Esophagus muscularis mucosa (tissue), 4 donors: ENCODE data around the gene OR10C1. TPM values are rescaled to one million over a fixed set of nuclear protein-coding genes. Genes with fewer than 3 reads are reported as not detected.

Experiments used
- DNase-seq: peaks from one replicate; pipeline ENCODE4 v3.0.0-alpha.2; 2017; ENCODE audit errors: extremely low spot score
- H3K27ac ChIP-seq, 4 donors: fragments of 200-600 bp; sonication (generic); replicated peaks in 1 of 4; 1 replicate in 3 of 4; 2 replicates in 1 of 4; pipeline ENCODE4 v1.5.1; 2016 to 2019; ENCODE audit warnings: mild to moderate bottlenecking in 1 of 4
- H3K27me3 ChIP-seq, 4 donors: fragments of 200-600 bp; sonication (generic); one replicate each; pipeline versions ENCODE4 v1.5.1 to v1.6.0; 2016 to 2019
- H3K36me3 ChIP-seq, 4 donors: fragments of 200-600 bp; sonication (generic); one replicate each; pipeline ENCODE4 v1.5.1; 2016 to 2019
- H3K4me1 ChIP-seq, 4 donors: fragments of 200-600 bp; sonication (generic); one replicate each; pipeline ENCODE4 v1.5.1; 2016 to 2019
- H3K4me3 ChIP-seq, 4 donors: fragments of 200-600 bp; sonication (generic); 1 replicate in 2 of 4; 2 replicates in 2 of 4; pipeline ENCODE4 v1.5.1; 2016 to 2019; ENCODE audit warnings: mild to moderate bottlenecking in 4 of 4, moderate library complexity in 1 of 4
- H3K9me3 ChIP-seq, 4 donors: fragments of 200-600 bp; sonication (generic); 1 replicate in 3 of 4; 2 replicates in 1 of 4; pipeline ENCODE4 v1.5.1; 2016 to 2019
- EP300 ChIP-seq: sonication (generic); formaldehyde crosslinking; IDR thresholded peaks from one replicate; pipeline ENCODE4 v1.6.1; 2017; ENCODE audit warnings: antibody characterized with exemption
- POLR2A ChIP-seq: fragments of 450-650 bp; IDR thresholded peaks from one replicate; pipeline ENCODE4 v1.6.1; 2017; ENCODE audit warnings: antibody characterized with exemption, moderate library complexity, mild to moderate bottlenecking, low read depth
- POLR2AphosphoS5 ChIP-seq, 2 donors: sonication (generic); formaldehyde crosslinking; IDR thresholded peaks; one replicate each; pipeline ENCODE4 v1.6.1; 2017; ENCODE audit warnings: antibody characterized with exemption in 2 of 2
- WGBS: methylation state at CpG from one replicate; pipeline ENCODE4 v1.1.5; 2018; 5-methylcytosine and 5-hydroxymethylcytosine counted together
- intact Hi-C: fragments of 100-400 bp; cut with DNase I; formaldehyde crosslinking; loops from one replicate; pipeline ENCODE4 v1.15.1; 2023
- total RNA-seq, 4 donors: library from RNA; depleted of rRNA; stranded (reverse); fragments of >200 nt; gene quantifications; one replicate each; pipeline versions ENCODE4 v1.1.0 to v1.2.1, GENCODE V29; 2016
- TF ChIP-seq, protein P1 (sequence below), 3 experiments: fragments of 200-600 bp in 2 of 3; fragments of 450-650 bp in 1 of 3; sonication (generic) in 2 of 3; IDR thresholded peaks; one replicate each; pipeline ENCODE4 v1.5.1; 2017 to 2019; ENCODE audit warnings: antibody characterized with exemption in 3 of 3, mild to moderate bottlenecking in 2 of 3, moderate library complexity in 1 of 3

OR10C1 gene
- total RNA-seq, 4 donors from 2014 or later: not detected

DNA sequence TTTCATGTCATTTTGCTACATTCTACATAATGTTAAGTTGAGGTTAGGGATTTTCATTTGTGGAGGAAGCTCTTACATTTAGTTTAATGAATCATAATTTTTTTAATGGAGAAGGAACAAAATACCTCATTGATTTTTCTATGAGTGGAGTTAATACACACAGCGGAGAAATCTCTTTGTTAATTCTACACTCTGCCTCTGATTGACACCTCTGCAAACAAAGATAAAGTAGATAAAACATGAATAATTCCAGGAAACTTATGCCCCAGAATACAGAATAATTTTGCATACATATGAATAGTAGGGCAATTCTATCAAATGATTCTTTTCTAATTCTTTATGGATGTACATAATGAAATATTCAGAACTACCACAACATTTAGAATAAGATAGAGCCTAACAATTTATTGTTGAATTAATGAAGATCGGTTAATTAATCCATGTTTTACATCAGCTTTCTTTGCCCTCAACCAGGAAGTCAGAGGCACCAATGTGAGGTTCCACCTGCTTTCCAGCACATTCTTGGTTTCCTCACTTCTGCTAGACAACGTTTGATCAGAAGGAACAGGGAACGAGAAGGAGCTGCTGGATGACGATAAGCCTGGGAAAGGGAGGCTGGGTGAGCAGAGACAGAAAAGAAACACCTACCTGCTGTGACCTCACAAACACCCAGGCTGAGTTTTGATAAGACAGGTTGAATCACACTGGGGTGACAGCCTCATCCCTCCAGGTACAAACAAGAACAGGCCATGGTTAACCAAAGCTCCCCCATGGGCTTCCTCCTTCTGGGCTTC lies 22.1 kb downstream of the OR10C1 start:
- DNase-seq: no peak
- Histone ChIP-seq H3K36me3 (no peaks in the 10 kb centered on the region), H3K27ac (no peak overlapping the region), H3K4me3 (no peak overlapping the region), H3K4me1 (no peaks in the 10 kb centered on the region), H3K27me3 (peaks cover 0 to 5% (median 0%) of the 10 kb centered on the region in 4 donors), H3K9me3 (no peaks in the 10 kb centered on the region)
- TF ChIP-seq, protein P1, sequence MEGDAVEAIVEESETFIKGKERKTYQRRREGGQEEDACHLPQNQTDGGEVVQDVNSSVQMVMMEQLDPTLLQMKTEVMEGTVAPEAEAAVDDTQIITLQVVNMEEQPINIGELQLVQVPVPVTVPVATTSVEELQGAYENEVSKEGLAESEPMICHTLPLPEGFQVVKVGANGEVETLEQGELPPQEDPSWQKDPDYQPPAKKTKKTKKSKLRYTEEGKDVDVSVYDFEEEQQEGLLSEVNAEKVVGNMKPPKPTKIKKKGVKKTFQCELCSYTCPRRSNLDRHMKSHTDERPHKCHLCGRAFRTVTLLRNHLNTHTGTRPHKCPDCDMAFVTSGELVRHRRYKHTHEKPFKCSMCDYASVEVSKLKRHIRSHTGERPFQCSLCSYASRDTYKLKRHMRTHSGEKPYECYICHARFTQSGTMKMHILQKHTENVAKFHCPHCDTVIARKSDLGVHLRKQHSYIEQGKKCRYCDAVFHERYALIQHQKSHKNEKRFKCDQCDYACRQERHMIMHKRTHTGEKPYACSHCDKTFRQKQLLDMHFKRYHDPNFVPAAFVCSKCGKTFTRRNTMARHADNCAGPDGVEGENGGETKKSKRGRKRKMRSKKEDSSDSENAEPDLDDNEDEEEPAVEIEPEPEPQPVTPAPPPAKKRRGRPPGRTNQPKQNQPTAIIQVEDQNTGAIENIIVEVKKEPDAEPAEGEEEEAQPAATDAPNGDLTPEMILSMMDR (IDR thresholded peaks at IDR 0.05): no peak
- TF ChIP-seq POLR2A (no peak), POLR2AphosphoS5 (IDR thresholded peaks at IDR 0.05) (no peak), EP300 (no peak)
- intact Hi-C loops: no loop called here
- whole genome bisulfite sequencing: 92% methylated on average over 5 of the region's 5 CpGs

DNA sequence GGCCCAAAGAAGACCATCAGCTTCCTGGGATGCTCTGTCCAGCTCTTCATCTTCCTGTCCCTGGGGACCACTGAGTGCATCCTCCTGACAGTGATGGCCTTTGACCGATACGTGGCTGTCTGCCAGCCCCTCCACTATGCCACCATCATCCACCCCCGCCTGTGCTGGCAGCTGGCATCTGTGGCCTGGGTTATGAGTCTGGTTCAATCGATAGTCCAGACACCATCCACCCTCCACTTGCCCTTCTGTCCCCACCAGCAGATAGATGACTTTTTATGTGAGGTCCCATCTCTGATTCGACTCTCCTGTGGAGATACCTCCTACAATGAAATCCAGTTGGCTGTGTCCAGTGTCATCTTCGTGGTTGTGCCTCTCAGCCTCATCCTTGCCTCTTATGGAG lies 22.9 kb downstream of the OR10C1 start:
- TF ChIP-seq POLR2A: no peak

DNA sequence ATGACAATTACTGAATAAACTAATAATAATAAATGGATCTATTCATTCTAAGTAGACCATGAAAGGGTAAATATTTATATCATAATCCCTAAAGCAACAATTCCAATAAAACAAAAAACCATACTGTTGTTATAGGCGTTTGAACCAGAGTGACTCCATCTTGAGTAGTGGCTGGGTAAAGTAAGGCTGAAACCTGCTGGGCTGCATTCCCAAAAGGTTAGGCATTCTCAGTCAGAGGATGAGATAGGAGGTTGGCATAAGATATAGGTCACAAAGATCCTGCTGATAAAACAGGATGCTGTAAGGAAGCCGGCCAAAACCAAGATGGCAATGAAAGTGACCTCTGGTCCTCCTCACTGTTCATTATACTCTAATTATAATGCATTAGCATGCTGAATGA lies 26.2 kb downstream of the OR10C1 start:
- no peaks in the 10 kb centered on the region for H3K9me3 ChIP-seq
- H3K4me1 ChIP-seq: no peaks in the 10 kb centered on the region
- no peak overlapping the region for H3K4me3 ChIP-seq
- intact Hi-C loops: no loop called here
- H3K27ac ChIP-seq: no peak overlapping the region
- DNase-seq: no peak
- TF ChIP-seq POLR2AphosphoS5 (IDR thresholded peaks at IDR 0.05): no peak
- no peak for TF ChIP-seq POLR2A
- TF ChIP-seq, protein P1 (IDR thresholded peaks at IDR 0.05): no peak
- TF ChIP-seq EP300: no peak
- WGBS: 80% methylated on average over 2 of the region's 2 CpGs
- H3K36me3 ChIP-seq: no peaks in the 10 kb centered on the region
- peaks cover 0 to 2% (median 0%) of the 10 kb centered on the region in 4 donors for H3K27me3 ChIP-seq

More for the DNA sequence above, 22.9 kb downstream of the OR10C1 start:
- peaks cover 0 to 5% (median 0%) of the 10 kb centered on the region in 4 donors for H3K27me3 ChIP-seq
- no peaks in the 10 kb centered on the region for H3K9me3 ChIP-seq
- H3K27ac ChIP-seq: no peak overlapping the region
- H3K4me3 ChIP-seq: no peak overlapping the region
- intact Hi-C loops: no loop called here
- no peaks in the 10 kb centered on the region for H3K36me3 ChIP-seq
- WGBS: 86% methylated on average over 6 of the region's 6 CpGs
- DNase-seq: no peak
- H3K4me1 ChIP-seq: no peaks in the 10 kb centered on the region

DNA sequence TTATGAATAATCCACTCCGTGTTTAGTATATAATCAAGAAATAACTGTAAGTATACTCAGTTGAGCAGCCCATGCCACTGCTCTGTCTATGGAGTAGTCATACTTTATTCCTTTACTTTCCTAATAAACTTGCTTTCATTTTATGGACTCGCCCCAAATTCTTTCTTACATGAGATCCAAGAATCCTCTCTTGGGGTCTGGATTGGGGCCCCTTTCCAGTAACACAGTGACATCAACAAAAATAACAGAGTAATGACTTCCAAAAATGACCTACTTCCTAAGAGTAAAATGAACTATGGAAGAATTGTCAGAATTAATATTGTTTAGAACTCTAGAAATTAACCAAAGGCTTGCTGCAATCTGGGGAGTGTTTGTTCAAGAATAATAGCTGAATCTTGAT lies 26.7 kb downstream of the OR10C1 start:
- no peak overlapping the region for H3K27ac ChIP-seq
- no peaks in the 10 kb centered on the region for H3K9me3 ChIP-seq
- intact Hi-C loops: no loop called here
- peaks cover 0 to 2% (median 0%) of the 10 kb centered on the region in 4 donors for H3K27me3 ChIP-seq
- no peaks in the 10 kb centered on the region for H3K4me1 ChIP-seq
- 86% methylated on average over 2 of the region's 2 CpGs for WGBS
- TF ChIP-seq POLR2AphosphoS5 (IDR thresholded peaks at IDR 0.05) (no peak), EP300 (no peak), POLR2A (no peak)
- no peak for DNase-seq
- no peaks in the 10 kb centered on the region for H3K36me3 ChIP-seq
- H3K4me3 ChIP-seq: no peak overlapping the region

DNA sequence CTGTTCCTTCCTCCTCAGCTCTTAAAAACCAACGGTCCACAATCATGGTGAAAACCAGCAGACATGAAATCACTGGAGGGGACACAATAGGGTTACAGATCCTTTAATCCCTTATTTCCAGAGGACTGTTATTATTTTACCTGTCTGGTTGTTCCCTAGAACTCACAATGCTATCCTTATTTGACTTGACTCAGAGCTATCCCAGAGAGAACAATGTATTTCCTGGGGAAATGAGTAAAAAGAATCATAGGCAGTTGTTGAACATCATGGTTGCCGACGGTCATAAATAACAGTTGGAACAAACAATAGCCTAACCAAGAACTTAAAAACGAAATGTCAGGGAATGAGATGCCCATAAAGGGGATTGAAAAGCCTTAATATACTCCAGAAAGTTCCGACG lies 27.1 kb downstream of the OR10C1 start:
- TF ChIP-seq, protein P1 (IDR thresholded peaks at IDR 0.05): no peak
- TF ChIP-seq POLR2AphosphoS5 (IDR thresholded peaks at IDR 0.05): no peak
- TF ChIP-seq POLR2A: no peak
- TF ChIP-seq EP300: no peak
- 52% methylated on average over 6 of the region's 6 CpGs for WGBS
- intact Hi-C loops: no loop called here
- Histone ChIP-seq H3K9me3 (no peaks in the 10 kb centered on the region), H3K36me3 (no peaks in the 10 kb centered on the region), H3K4me1 (no peaks in the 10 kb centered on the region), H3K27ac (no peak overlapping the region), H3K4me3 (no peak overlapping the region), H3K27me3 (peaks cover 0 to 2% (median 0%) of the 10 kb centered on the region in 4 donors)
- no peak for DNase-seq
